WTC11 (cell line): Measurements from ENCODE around the gene GJD3. TPM values are rescaled to one million over a fixed set of nuclear protein-coding genes. Genes with fewer than 3 reads are reported as not detected.

Source experiments
- ATAC-seq: fragments of 200-7000 bp; cut with Tn5 transposase; 2 replicates; pipeline ENCODE4 v1.10.0; 2021; ENCODE audit warnings: mild to moderate bottlenecking, moderate library complexity
- CTCF ChIA-PET: fragments of 300-600 bp; sonication (Branson Sonifier 250); formaldehyde crosslinking; loops from one replicate; lab custom pipeline; 2021; ENCODE audit warnings: antibody characterized with exemption; lab: Charles Lee
- POLR2A ChIA-PET: fragments of 350-600 bp; sonication (Branson Sonifier 250); formaldehyde crosslinking; loops from one replicate; lab custom pipeline; 2021; ENCODE audit warnings: antibody characterized with exemption; lab: Charles Lee
- DNase-seq: peaks from one replicate; pipeline ENCODE4 v3.0.0; 2021; ENCODE audit warnings: low spot score
- H3K27ac Mint-ChIP-seq: 2 replicates; pipeline ENCODE4 v1.8.0; 2021; ENCODE audit warnings: mixed read lengths
- H3K27me3 Mint-ChIP-seq: 2 replicates; pipeline ENCODE4 v1.8.0; 2021; ENCODE audit warnings: low read depth, mild to moderate bottlenecking, moderate library complexity, mixed read lengths
- H3K36me3 Mint-ChIP-seq: 2 replicates; pipeline ENCODE4 v1.8.0; 2021; ENCODE audit warnings: mixed read lengths
- H3K4me1 Mint-ChIP-seq: 2 replicates; pipeline ENCODE4 v1.8.0; 2022; ENCODE audit warnings: mixed read lengths
- H3K4me3 Mint-ChIP-seq: 2 replicates; pipeline ENCODE4 v1.8.0; 2021; ENCODE audit warnings: mild to moderate bottlenecking, moderate library complexity, mixed read lengths
- H3K9me3 Mint-ChIP-seq: 2 replicates; pipeline ENCODE4 v1.8.0; 2021; ENCODE audit warnings: mixed read lengths
- AR ChIP-seq: fragments of 250-450 bp; sonication (Bioruptor Pico); IDR thresholded peaks from 2 replicates; pipeline ENCODE4 v1.9.0; 2021; ENCODE audit warnings: mild to moderate bottlenecking
- CBFB ChIP-seq: sonication (generic); formaldehyde crosslinking; IDR thresholded peaks from 2 replicates; pipeline ENCODE4 v1.8.1; 2022; ENCODE audit warnings: mild to moderate bottlenecking, low read depth, missing genetic modification reagents
- ERG ChIP-seq: fragments of 250-450 bp; sonication (Bioruptor Pico); IDR thresholded peaks from 2 replicates; pipeline ENCODE4 v1.8.0; 2021; ENCODE audit warnings: mild to moderate bottlenecking
- ESRRA ChIP-seq: sonication (generic); formaldehyde crosslinking; IDR thresholded peaks from 2 replicates; pipeline ENCODE4 v1.8.1; 2022; ENCODE audit warnings: mild to moderate bottlenecking, missing genetic modification reagents, borderline replicate concordance
- FOXK1 ChIP-seq: sonication (generic); formaldehyde crosslinking; IDR thresholded peaks from 2 replicates; pipeline ENCODE4 v1.8.0; 2022; ENCODE audit warnings: mild to moderate bottlenecking, moderate library complexity, missing genetic modification reagents
- GABPB1 ChIP-seq: sonication (generic); formaldehyde crosslinking; IDR thresholded peaks from 2 replicates; pipeline ENCODE4 v1.8.1; 2023; ENCODE audit warnings: mild to moderate bottlenecking, missing genetic modification reagents
- IRF2 ChIP-seq: sonication (generic); formaldehyde crosslinking; IDR thresholded peaks from 2 replicates; pipeline ENCODE4 v1.8.0; 2022; ENCODE audit warnings: low read depth, missing genetic modification reagents, borderline replicate concordance
- MYBL2 ChIP-seq: sonication (generic); formaldehyde crosslinking; IDR thresholded peaks from 2 replicates; pipeline ENCODE4 v1.8.1; 2023; ENCODE audit warnings: mild to moderate bottlenecking, moderate library complexity, missing genetic modification reagents
- NR2C2 ChIP-seq: sonication (generic); formaldehyde crosslinking; IDR thresholded peaks from 2 replicates; pipeline ENCODE4 v1.8.0; 2022; ENCODE audit warnings: mild to moderate bottlenecking, missing genetic modification reagents
- SOX15 ChIP-seq: fragments of 250-450 bp; sonication (Bioruptor Pico); IDR thresholded peaks from 2 replicates; pipeline ENCODE4 v1.9.0; 2021; ENCODE audit warnings: mild to moderate bottlenecking
- SP1 ChIP-seq: sonication (generic); formaldehyde crosslinking; conservative IDR thresholded peaks from 2 replicates; pipeline ENCODE4 v1.8.1; 2022; ENCODE audit warnings: missing genetic modification reagents
- USF1 ChIP-seq: sonication (generic); formaldehyde crosslinking; IDR thresholded peaks from 2 replicates; pipeline ENCODE4 v1.8.0; 2022; ENCODE audit warnings: mild to moderate bottlenecking, missing genetic modification reagents
- ZBTB21 ChIP-seq: sonication (generic); formaldehyde crosslinking; IDR thresholded peaks from 2 replicates; pipeline ENCODE4 v1.8.1; 2023; ENCODE audit warnings: mild to moderate bottlenecking, missing genetic modification reagents, borderline replicate concordance
- ZBTB43 ChIP-seq: sonication (generic); formaldehyde crosslinking; IDR thresholded peaks from 2 replicates; pipeline ENCODE4 v1.8.1; 2023; ENCODE audit warnings: mild to moderate bottlenecking, missing genetic modification reagents
- ZNF317 ChIP-seq: sonication (generic); formaldehyde crosslinking; IDR thresholded peaks from 2 replicates; pipeline ENCODE4 v1.8.1; 2023; ENCODE audit warnings: low read depth, mild to moderate bottlenecking, moderate library complexity, missing genetic modification reagents, borderline replicate concordance
- ZNF532 ChIP-seq: fragments of 250-450 bp; sonication (Bioruptor Pico); IDR thresholded peaks from 2 replicates; pipeline ENCODE4 v1.9.0; 2021; ENCODE audit warnings: mild to moderate bottlenecking, borderline replicate concordance
- total RNA-seq: library from RNA; stranded (reverse); gene quantifications from 3 replicates; pipeline ENCODE4 v1.2.3, GENCODE V29; 2021

GJD3 gene
- total RNA-seq, 1 experiment from 2014 or later = 2.3 TPM

- no peak for TF ChIP-seq ZNF532 (CRISPR knock-in tag)
- TF ChIP-seq, all 79 proteins: peak for 6
These were observed 23.4 kb downstream of the GJD3 start (continued) for GRCh38 chr17:40340880-40341807.

GRCh38 chr17:40340327-40340726 is 24.2 kb downstream of the GJD3 start:
- Mint-ChIP-seq H3K36me3 (no peaks in the 10 kb centered on the region), H3K27ac (no peak overlapping the region), H3K4me1 (peaks cover 27% of the 10 kb centered on the region), H3K9me3 (no peaks in the 10 kb centered on the region), H3K4me3 (no peak overlapping the region), H3K27me3 (peaks cover 69% of the 10 kb centered on the region)
- DNase-seq (no peak), ATAC-seq (no peak)
- ChIA-PET CTCF (interaction anchor here (0.7 to 1.3 kb wide), 4 partner anchors 15 to 122 kb away, joined by 4 to 8 read pairs (median 6); no protein-coding TSS in a partner anchor), POLR2A (interaction anchor here (0.6 kb wide), 1 partner anchor 277 kb away, joined by 5 read pairs; no protein-coding TSS in a partner anchor)
- TF ChIP-seq ESRRA (CRISPR knock-in tag) (no peak), NR2C2 (CRISPR knock-in tag) (no peak), IRF2 (no peak), ERG (CRISPR knock-in tag) (no peak), SP1 (no peak), AR (CRISPR knock-in tag) (no peak), CBFB (CRISPR knock-in tag) (no peak), ZBTB43 (CRISPR knock-in tag) (no peak), ZBTB21 (no peak), ZNF317 (CRISPR knock-in tag) (no peak), MYBL2 (CRISPR knock-in tag) (no peak), SOX15 (CRISPR knock-in tag) (no peak), GABPB1 (CRISPR knock-in tag) (no peak), USF1 (no peak), FOXK1 (CRISPR knock-in tag) (no peak)
